OCI-LY1 (cell line): ENCODE results near the gene PSMB4.

ENCODE experiments used
- CTCF ChIP-seq: fragments of 200-600 bp; sonication (generic), shearing (Covaris generic); IDR thresholded peaks from 2 replicates; pipeline ENCODE4 v1.5.1; 2017; ENCODE audit warnings: mild to moderate bottlenecking, antibody characterized with exemption, low read length, moderate library complexity, mixed read lengths
- EZH2 ChIP-seq: fragments of 200-600 bp; sonication (generic), shearing (Covaris generic); IDR thresholded peaks from 2 replicates; pipeline ENCODE4 v1.8.0; 2017; ENCODE audit warnings: borderline replicate concordance, mixed run types, mild to moderate bottlenecking, antibody characterized with exemption, low read length, moderate library complexity, mixed read lengths

GRCh38 chr1:151393583-151393982 is 5.8 kb upstream of the PSMB4 start:
- no peak for TF ChIP-seq CTCF
- no peak for TF ChIP-seq EZH2
